Neural crest cell (in vitro differentiated cells): ENCODE data around the gene STEAP2. TPM values are rescaled to one million over a fixed set of nuclear protein-coding genes. Genes with fewer than 3 reads are reported as not detected.
A peak's percentile ranks its signal among the peaks of the same experiment; 100 is the strongest.

Experiments
- DNase-seq: peaks from one replicate; pipeline ENCODE4 v3.0.0; 2021; ENCODE audit warnings: low read depth, mixed read lengths, low spot score
- H3K27ac Mint-ChIP-seq: one replicate; pipeline ENCODE4 v1.8.0; 2021; ENCODE audit warnings: mild to moderate bottlenecking, mixed read lengths; ENCODE audit not compliant: unreplicated experiment
- H3K27me3 Mint-ChIP-seq: 2 replicates; pipeline ENCODE4 v1.8.0; 2021; ENCODE audit warnings: low read depth, mild to moderate bottlenecking, mixed read lengths
- H3K36me3 Mint-ChIP-seq: 2 replicates; pipeline ENCODE4 v1.8.0; 2021; ENCODE audit warnings: low read depth, mild to moderate bottlenecking, mixed read lengths
- H3K4me1 Mint-ChIP-seq: 2 replicates; pipeline ENCODE4 v1.8.0; 2021; ENCODE audit warnings: mixed read lengths
- H3K4me3 Mint-ChIP-seq: one replicate; pipeline ENCODE4 v1.8.0; 2021; ENCODE audit warnings: mild to moderate bottlenecking, mixed read lengths
- H3K9me3 Mint-ChIP-seq: 2 replicates; pipeline ENCODE4 v1.8.0; 2021; ENCODE audit warnings: mixed read lengths
- total RNA-seq: library from RNA; stranded (reverse); gene quantifications from 2 replicates; pipeline ENCODE4 v1.2.1, GENCODE V29; 2021
- TF ChIP-seq, protein P1 (sequence below): fragments of 200-600 bp; sonication (generic); conservative IDR thresholded peaks from 2 replicates; pipeline ENCODE4 v1.5.0; 2021; ENCODE audit warnings: antibody characterized with exemption, mild to moderate bottlenecking

Gene STEAP2
- total RNA-seq, 1 donor from 2014 or later, result 1.6 TPM

- Mint-ChIP-seq H3K27me3 (peaks cover 30% of the 10 kb centered on the region), H3K4me3 (peak overlapping the region; percentile 66), H3K36me3 (peaks cover 2% of the 10 kb centered on the region), H3K4me1 (peaks cover 8% of the 10 kb centered on the region), H3K27ac (no peak overlapping the region), H3K9me3 (no peaks in the 10 kb centered on the region)
- DNase-seq, result no peak
- TF ChIP-seq, protein P1, sequence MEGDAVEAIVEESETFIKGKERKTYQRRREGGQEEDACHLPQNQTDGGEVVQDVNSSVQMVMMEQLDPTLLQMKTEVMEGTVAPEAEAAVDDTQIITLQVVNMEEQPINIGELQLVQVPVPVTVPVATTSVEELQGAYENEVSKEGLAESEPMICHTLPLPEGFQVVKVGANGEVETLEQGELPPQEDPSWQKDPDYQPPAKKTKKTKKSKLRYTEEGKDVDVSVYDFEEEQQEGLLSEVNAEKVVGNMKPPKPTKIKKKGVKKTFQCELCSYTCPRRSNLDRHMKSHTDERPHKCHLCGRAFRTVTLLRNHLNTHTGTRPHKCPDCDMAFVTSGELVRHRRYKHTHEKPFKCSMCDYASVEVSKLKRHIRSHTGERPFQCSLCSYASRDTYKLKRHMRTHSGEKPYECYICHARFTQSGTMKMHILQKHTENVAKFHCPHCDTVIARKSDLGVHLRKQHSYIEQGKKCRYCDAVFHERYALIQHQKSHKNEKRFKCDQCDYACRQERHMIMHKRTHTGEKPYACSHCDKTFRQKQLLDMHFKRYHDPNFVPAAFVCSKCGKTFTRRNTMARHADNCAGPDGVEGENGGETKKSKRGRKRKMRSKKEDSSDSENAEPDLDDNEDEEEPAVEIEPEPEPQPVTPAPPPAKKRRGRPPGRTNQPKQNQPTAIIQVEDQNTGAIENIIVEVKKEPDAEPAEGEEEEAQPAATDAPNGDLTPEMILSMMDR, result no peak
Measured at GRCh38 chr7:90210475-90210874, 1.1 kb upstream of the STEAP2 start.

DNA sequence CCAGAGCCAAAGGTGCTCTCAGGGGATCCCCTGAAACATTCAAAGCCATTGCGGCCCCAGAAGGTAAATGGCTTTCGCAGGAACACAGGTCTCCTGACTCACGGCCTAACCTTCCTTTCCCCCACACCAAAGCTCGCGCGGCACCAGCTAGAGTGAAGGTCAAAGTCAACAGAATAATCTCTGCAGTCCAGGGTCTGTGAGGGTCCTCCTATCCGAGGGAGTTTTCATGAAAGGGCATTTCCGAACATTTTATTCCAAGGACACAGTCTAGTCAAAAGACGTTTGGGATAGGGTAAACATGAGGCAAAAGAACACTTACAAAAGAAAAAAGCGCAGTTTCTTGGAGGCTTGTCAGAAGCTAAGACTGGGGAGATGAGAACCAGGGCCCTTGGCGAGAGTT, 559 bp upstream of the STEAP2 start:
- no peak for DNase-seq
- TF ChIP-seq, protein P1, result no peak
- no peaks in the 10 kb centered on the region for H3K36me3 Mint-ChIP-seq
- H3K27me3 Mint-ChIP-seq, result peaks cover 28% of the 10 kb centered on the region
- H3K27ac Mint-ChIP-seq, result no peak overlapping the region
- H3K4me3 Mint-ChIP-seq, result peak overlapping the region; percentile 66
- no peaks in the 10 kb centered on the region for H3K9me3 Mint-ChIP-seq
- peaks cover 8% of the 10 kb centered on the region for H3K4me1 Mint-ChIP-seq

GRCh38 chr7:90212149-90212495, 582 bp downstream of the STEAP2 start:
- no peak for DNase-seq
- Mint-ChIP-seq H3K4me3 (peak overlapping the region; percentile 66), H3K4me1 (peaks cover 8% of the 10 kb centered on the region), H3K27me3 (peaks cover 34% of the 10 kb centered on the region), H3K27ac (no peak overlapping the region), H3K9me3 (no peaks in the 10 kb centered on the region), H3K36me3 (no peaks in the 10 kb centered on the region)
- TF ChIP-seq, protein P1, result no peak

- TF ChIP-seq, protein P1, result no peak
- H3K27ac Mint-ChIP-seq, result no peak overlapping the region
- no peaks in the 10 kb centered on the region for H3K9me3 Mint-ChIP-seq
- peaks cover 33% of the 10 kb centered on the region for H3K27me3 Mint-ChIP-seq
- H3K4me3 Mint-ChIP-seq, result no peak overlapping the region
- no peaks in the 10 kb centered on the region for H3K36me3 Mint-ChIP-seq
- peaks cover 8% of the 10 kb centered on the region for H3K4me1 Mint-ChIP-seq
- DNase-seq, result no peak
Measured at GRCh38 chr7:90213521-90213920, 2.0 kb downstream of the STEAP2 start.

GRCh38 chr7:90216080-90216674, 4.6 kb downstream of the STEAP2 start:
- DNase-seq, result no peak
- peaks cover 25% of the 10 kb centered on the region for H3K27me3 Mint-ChIP-seq
- TF ChIP-seq, protein P1, result no peak
- no peak overlapping the region for H3K4me3 Mint-ChIP-seq
- no peaks in the 10 kb centered on the region for H3K9me3 Mint-ChIP-seq
- H3K27ac Mint-ChIP-seq, result no peak overlapping the region
- no peaks in the 10 kb centered on the region for H3K36me3 Mint-ChIP-seq
- peaks cover 2% of the 10 kb centered on the region for H3K4me1 Mint-ChIP-seq
